Cardiac fibroblast (primary cell): Measurements from ENCODE around the gene GDF11.

Experiments used
- DNase-seq, 2 donors: peaks; one replicate each; pipeline versions ENCODE4 v3.0.0 to v3.0.0-alpha.2; 2010; ENCODE audit warnings: low read depth in 2 of 2
- H3K4me3 ChIP-seq, 2 donors: replicated peaks in 1 of 2; 1 replicate in 1 of 2; 2 replicates in 1 of 2; pipeline ENCODE4 v1.5.1; 2011; ENCODE audit warnings: low read depth in 2 of 2, low read length in 2 of 2, mild to moderate bottlenecking in 2 of 2, moderate library complexity in 1 of 2
- TF ChIP-seq, protein P1 (sequence below): IDR thresholded peaks from one replicate; pipeline ENCODE4 v1.5.1; 2011; ENCODE audit warnings: low read depth, mild to moderate bottlenecking, low read length, inconsistent platforms

GDF11 gene

GRCh38 chr12:55718624-55719275 lies 24.2 kb upstream of the GDF11 start:
- H3K4me3 ChIP-seq, result no peak overlapping the region
- TF ChIP-seq, protein P1, sequence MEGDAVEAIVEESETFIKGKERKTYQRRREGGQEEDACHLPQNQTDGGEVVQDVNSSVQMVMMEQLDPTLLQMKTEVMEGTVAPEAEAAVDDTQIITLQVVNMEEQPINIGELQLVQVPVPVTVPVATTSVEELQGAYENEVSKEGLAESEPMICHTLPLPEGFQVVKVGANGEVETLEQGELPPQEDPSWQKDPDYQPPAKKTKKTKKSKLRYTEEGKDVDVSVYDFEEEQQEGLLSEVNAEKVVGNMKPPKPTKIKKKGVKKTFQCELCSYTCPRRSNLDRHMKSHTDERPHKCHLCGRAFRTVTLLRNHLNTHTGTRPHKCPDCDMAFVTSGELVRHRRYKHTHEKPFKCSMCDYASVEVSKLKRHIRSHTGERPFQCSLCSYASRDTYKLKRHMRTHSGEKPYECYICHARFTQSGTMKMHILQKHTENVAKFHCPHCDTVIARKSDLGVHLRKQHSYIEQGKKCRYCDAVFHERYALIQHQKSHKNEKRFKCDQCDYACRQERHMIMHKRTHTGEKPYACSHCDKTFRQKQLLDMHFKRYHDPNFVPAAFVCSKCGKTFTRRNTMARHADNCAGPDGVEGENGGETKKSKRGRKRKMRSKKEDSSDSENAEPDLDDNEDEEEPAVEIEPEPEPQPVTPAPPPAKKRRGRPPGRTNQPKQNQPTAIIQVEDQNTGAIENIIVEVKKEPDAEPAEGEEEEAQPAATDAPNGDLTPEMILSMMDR, result no peak
- peak; percentile 57 to 66 for DNase-seq

DNA sequence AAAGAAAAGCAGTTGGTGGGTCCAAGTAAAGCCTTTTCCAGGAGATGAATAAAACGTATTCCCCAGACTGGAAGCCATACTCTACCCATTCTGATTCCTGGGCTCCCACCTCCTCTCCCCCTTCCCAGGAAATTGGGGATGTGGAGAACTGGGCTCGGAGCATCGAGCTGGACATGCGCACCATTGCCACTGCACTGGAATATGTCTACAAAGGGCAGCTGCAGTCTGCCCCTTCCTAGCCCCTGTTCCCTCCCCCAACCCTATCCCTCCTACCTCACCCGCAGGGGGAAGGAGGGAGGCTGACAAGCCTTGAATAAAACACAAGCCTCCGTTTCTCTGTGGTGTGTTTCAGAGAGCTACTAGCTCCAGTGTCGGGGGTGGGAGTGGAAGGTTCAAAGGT lies 23.6 kb upstream of the GDF11 start:
- TF ChIP-seq, protein P1, result no peak
- H3K4me3 ChIP-seq, result no peak overlapping the region
- DNase-seq, result no peak

- peak within 1 kb of the TSS in 1 of 2 donors; percentile 22 for H3K4me3 ChIP-seq
- TF ChIP-seq, protein P1, result no peak
- DNase-seq, result peak; percentile 83 to 93
Measured at GRCh38 chr12:55720071-55720564, 22.8 kb upstream of the GDF11 start, which contains the start of gene RDH5. Gene RDH5 (plus strand): TSS chr12:55720393. CDS start chr12:55721185, 792 bp downstream.

- peak overlapping the region in 1 of 2 donors; percentile 22 for H3K4me3 ChIP-seq
- DNase-seq, result peak; percentile 94 to 95
- TF ChIP-seq, protein P1, result peak; percentile 59
Measured at GRCh38 chr12:55720894-55721444, 22.0 kb upstream of the GDF11 start.

GRCh38 chr12:55721601-55722213 lies 21.2 kb upstream of the GDF11 start:
- TF ChIP-seq, protein P1, result no peak
- peak overlapping the region in 1 of 2 donors; percentile 12 for H3K4me3 ChIP-seq
- no peak for DNase-seq

DNA sequence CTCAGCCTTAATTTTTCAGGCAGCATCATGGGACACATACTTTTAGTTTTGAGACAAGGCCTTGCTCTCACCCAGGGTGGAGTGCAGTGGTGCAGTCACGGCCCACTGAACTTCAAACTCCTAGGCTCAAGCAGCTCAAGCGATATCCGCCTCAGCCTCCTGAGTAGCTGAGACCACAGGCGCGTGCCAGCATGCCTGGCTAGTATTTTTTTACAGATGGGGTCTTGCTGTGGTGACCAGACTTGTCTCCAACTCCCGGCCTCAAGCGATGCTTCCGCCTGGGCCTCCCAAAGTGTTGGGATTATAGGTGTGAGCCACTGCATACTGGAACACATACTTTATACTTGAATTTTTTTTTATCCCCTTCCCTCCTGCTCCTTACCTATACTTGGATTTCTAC lies 20.0 kb upstream of the GDF11 start:
- no peak overlapping the region for H3K4me3 ChIP-seq
- TF ChIP-seq, protein P1, result no peak
- no peak for DNase-seq
